ENCODE data around the gene DOCK2. TPM values are rescaled to one million over a fixed set of nuclear protein-coding genes. Genes with fewer than 3 reads are reported as not detected.
"Not testable (repeated sequence)": the region's sequence is repeated elsewhere in the genome, so short reads cannot be mapped to it uniquely, and the experiment has no call there.

The DOCK2 gene
- total RNA-seq, 2 experiments from 2014 or later = 266 to 275 TPM

DNA sequence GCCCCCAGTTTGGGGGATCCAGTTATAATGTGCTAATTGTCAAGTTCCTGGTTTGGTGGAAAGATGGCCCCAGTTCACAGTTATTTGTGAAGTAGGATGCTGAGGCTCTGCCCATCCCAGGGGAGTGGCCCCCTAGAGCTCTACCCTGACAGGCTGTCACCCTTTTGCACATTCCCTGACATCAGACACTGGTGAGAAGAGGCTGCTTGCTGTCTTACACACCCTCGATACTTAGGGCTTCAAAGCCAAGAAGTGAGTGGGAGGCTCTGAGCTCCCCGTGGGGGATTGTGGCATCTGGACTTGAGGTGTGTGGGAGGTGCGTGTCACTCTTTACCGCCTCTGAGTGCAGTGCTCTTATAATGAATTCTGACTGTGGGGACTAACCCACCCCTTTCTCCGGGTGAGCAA is 168.5 kb downstream of the DOCK2 start:
- POLR2A ChIA-PET = no interaction called here
- Mint-ChIP-seq H3K27ac (no peak overlapping the region), H3K9me3 (no peaks in the 10 kb centered on the region), H3K4me1 (peaks cover 19% of the 10 kb centered on the region), H3K27me3 (no peaks in the 10 kb centered on the region), H3K36me3 (peaks cover 43% of the 10 kb centered on the region), H3K4me3 (no peak overlapping the region)
- ATAC-seq (ENCODE audit: low read depth) (peak; percentile 66), DNase-seq (no peak)

DNA sequence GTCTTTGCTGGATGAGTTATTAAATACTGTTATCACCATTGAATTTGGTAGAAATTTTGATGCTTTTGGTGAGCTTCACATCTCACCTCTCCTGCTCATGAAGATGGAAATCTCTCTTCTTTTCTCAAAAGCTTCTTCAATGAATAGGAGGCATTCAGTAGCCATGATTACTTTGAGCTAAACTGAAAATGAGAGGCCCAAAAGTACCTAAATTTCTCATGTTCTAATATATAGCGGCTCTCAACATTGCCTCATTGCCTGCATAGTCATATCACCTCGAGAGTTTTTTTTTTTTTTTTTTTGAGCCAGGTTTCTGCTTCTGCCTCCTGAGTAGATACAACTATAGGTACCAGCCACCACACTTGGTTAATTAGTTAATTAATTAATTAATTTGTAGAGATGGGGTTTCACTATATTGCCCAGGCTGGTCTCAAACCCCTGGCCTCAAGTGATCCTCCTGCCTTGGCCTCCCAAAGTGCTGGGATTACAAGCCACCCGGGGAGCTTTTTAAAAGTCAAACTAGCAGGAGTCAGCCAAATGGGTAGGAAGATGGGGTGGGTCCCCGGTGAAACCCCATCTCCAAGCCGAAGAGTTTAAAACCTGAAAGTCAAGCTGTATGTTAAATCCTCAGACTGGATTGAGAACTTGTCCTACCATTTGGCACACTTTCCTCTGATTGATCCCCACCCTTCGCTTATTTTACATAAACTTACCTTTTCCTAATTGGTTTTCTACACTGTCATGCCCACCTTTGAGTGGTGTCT is 169.0 kb downstream of the DOCK2 start:
- POLR2A ChIA-PET = interaction anchor here (0.7 kb wide), 1 partner anchor 1340 kb away, joined by 4 read pairs; no protein-coding TSS in a partner anchor
- Mint-ChIP-seq H3K4me3 (no peak overlapping the region), H3K9me3 (no peaks in the 10 kb centered on the region), H3K4me1 (peaks cover 17% of the 10 kb centered on the region), H3K36me3 (peaks cover 45% of the 10 kb centered on the region), H3K27me3 (no peaks in the 10 kb centered on the region), H3K27ac (no peak overlapping the region)
- ATAC-seq (ENCODE audit: low read depth) (no peak), DNase-seq (no peak)

DNA sequence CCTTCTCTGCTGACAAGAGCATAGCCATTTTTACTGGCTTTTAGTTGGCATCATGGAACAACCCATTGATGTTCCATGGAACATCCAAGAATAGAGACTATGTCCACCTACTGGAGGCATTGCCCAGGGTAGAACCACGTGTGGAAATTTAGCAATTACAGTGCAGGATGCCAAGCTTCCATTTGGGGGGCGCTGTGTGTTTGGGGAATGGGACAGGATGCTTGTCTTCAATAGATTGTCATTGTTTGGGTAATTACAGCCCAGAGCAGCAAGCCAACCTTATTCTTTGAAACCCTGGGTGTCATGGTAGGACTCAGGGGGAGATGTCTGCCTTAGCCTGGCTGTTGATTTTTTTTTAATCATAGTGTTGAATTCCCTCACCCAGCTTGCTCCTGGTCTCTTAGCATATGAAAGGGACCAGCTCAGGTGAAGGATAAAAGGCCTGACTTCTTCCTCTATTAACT is 171.1 kb downstream of the DOCK2 start:
- H3K4me3 Mint-ChIP-seq = no peak overlapping the region
- ATAC-seq (ENCODE audit: low read depth) = no peak
- H3K27me3 Mint-ChIP-seq = no peaks in the 10 kb centered on the region
- no peak overlapping the region for H3K27ac Mint-ChIP-seq
- DNase-seq = no peak
- H3K4me1 Mint-ChIP-seq = peaks cover 16% of the 10 kb centered on the region
- H3K36me3 Mint-ChIP-seq = peaks cover 46% of the 10 kb centered on the region
- POLR2A ChIA-PET = no interaction called here
- no peaks in the 10 kb centered on the region for H3K9me3 Mint-ChIP-seq

DNA sequence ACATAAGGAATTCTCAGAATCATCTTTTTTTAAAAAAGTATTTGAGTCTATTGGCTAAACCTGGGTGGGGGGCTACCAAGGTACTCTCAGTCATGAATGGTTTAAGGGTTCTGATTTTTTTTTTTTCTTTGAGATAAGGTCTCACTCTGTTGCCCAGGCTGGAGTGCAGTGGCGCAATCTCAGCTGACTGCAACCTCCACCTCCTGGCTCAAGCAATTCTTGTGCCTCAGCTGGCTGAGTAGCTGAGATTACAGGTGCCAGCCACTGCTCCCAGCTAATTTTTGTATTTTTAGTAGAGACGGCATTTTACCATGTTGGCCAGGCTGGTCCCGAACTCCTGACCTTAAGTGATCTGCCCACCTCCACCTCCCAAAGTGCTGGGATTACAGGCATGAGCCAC is 171.8 kb downstream of the DOCK2 start:
- ATAC-seq (ENCODE audit: low read depth); POLR2A ChIA-PET; H3K27me3 Mint-ChIP-seq; H3K27ac Mint-ChIP-seq; DNase-seq; H3K9me3 Mint-ChIP-seq; H3K4me3 Mint-ChIP-seq: not testable (repeated sequence)
- Mint-ChIP-seq H3K4me1 (peaks cover 14% of the 10 kb centered on the region), H3K36me3 (peaks cover 46% of the 10 kb centered on the region)

DNA sequence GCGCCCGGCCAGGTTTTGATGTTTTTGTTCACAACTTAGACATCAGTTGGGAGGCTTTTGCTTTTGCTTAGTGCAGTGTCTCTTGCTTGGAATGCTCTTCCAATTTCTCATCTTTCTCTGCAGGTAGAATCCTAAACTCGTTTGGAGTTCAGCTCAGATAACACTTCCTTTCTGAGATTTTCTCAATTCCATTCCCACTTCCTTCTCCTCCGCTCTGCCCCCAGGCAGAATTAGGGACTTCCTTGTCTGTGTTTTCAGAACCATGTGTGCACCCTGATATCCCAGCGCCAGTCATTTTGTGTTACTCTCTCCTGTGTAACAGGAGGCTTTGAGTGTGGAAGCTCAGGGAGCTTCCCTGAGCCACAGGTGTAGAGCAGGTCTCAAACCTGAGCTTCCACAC is 172.2 kb downstream of the DOCK2 start:
- DNase-seq (no peak), ATAC-seq (ENCODE audit: low read depth) (no peak)
- H3K27ac Mint-ChIP-seq = no peak overlapping the region
- no peaks in the 10 kb centered on the region for H3K27me3 Mint-ChIP-seq
- POLR2A ChIA-PET = no interaction called here
- H3K4me1 Mint-ChIP-seq = peaks cover 14% of the 10 kb centered on the region
- no peak overlapping the region for H3K4me3 Mint-ChIP-seq
- H3K9me3 Mint-ChIP-seq = no peaks in the 10 kb centered on the region
- H3K36me3 Mint-ChIP-seq = peaks cover 46% of the 10 kb centered on the region

DNA sequence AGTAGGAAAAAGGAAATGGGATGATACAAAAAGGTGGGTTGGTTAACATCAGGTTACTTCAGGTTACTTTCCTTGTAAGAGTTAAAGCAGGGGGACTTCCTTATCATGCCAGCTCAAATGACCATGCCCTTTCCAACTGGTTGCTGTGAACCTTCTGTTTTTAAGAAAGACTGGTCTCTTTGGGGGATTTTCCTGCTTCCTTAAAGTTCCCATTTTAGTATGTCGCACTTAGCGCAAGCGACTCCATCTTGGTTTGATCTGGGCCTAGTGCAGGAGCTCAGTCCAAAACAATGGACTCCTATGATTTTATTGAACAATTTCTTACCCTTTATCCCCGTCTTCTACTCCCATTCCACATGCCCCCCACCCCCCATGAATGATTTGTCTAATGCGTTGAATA is 173.4 kb downstream of the DOCK2 start:
- DNase-seq (no peak), ATAC-seq (ENCODE audit: low read depth) (no peak)
- Mint-ChIP-seq H3K4me1 (peaks cover 3% of the 10 kb centered on the region), H3K9me3 (no peaks in the 10 kb centered on the region), H3K36me3 (peaks cover 41% of the 10 kb centered on the region), H3K27ac (no peak overlapping the region), H3K27me3 (no peaks in the 10 kb centered on the region), H3K4me3 (no peak overlapping the region)
- POLR2A ChIA-PET = no interaction called here

DNA sequence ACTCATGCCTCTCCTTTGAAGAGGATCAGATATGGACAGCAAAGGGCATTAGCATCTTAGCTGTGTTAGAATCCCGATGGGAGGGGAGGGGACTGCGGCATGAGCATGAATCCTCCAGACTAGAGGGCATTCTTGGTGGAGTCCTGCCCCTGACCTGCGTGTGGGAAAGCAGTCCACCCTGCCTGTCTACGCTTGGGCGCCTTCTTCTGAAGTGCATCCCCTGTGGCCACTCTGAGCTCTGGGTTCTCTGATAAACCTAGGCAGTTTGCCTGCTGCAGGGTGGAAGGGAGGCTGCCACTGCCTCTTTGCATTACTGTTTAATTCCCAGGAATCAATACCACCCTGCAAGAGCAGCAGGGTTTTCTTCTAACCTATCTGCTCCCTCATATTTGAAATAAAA is 173.9 kb downstream of the DOCK2 start:
- Mint-ChIP-seq H3K4me3 (no peak overlapping the region), H3K36me3 (peaks cover 40% of the 10 kb centered on the region), H3K9me3 (no peaks in the 10 kb centered on the region), H3K27me3 (no peaks in the 10 kb centered on the region), H3K4me1 (peaks cover under 1% of the 10 kb centered on the region), H3K27ac (no peak overlapping the region)
- POLR2A ChIA-PET = no interaction called here
- no peak for ATAC-seq (ENCODE audit: low read depth)
- DNase-seq = no peak

DNA sequence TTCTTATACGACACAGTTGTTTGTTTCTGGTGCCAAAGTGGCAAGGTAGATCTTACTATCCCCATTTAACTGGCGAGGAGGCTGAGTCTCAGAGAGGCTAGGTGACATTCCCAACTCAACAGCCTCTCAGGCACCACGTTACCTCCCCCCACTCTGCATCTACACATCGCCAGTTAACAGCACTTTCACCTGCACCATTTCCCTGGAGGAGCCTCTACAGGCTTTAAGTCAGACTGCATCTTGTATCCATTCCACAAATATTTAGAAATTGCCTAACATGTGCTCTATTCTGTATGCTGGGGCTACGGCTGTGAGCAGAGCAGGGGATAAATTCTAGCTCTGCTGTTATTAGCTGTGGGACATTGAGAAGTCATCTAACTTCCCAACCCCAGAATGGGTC is 174.6 kb downstream of the DOCK2 start:
- no peak overlapping the region for H3K27ac Mint-ChIP-seq
- H3K36me3 Mint-ChIP-seq = peaks cover 43% of the 10 kb centered on the region
- no peak for DNase-seq
- no peaks in the 10 kb centered on the region for H3K27me3 Mint-ChIP-seq
- POLR2A ChIA-PET = no interaction called here
- no peak overlapping the region for H3K4me3 Mint-ChIP-seq
- H3K9me3 Mint-ChIP-seq = no peaks in the 10 kb centered on the region
- peaks cover 2% of the 10 kb centered on the region for H3K4me1 Mint-ChIP-seq
- ATAC-seq (ENCODE audit: low read depth) = no peak

DNA sequence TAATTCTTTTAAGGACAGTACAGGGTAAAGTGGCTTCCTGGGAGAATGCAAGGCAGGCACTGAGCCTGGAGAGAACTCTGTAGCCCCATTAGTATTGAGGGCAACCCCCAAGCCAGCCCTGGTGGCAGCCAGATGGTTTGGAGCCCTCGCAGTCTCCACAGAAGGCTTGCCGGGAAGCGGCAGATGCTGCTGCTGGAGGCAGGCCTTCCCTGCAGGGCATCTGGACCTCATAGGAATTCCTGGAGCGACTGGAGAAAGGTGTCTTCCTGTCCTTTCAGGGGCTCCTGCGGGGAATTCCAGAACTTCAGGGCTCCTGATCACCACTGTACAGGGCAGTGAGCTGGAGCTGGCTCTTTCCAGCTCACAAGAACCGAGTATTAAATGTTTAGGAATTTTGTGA is 175.7 kb downstream of the DOCK2 start:
- no peak for ATAC-seq (ENCODE audit: low read depth)
- Mint-ChIP-seq H3K4me1 (peaks cover 2% of the 10 kb centered on the region), H3K27ac (no peak overlapping the region)

DNA sequence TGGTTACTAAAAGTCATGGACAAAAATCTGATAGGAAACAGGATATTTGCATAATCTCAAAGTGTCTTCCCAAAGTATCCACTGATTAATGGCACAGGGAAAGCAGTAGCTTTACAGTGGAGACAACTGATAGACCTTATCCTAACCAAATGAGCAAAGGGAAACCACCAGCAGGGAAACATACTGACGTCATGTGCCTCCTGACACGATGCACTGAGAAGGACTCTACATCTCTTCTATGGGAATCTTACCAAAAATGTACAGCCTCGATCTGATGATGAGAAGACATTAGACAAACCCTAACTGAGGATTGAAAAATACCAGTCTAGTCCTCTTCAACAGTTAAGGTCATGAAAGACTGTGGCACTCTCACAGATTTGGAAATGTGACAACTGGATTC is 177.0 kb downstream of the DOCK2 start:
- POLR2A ChIA-PET = no interaction called here
- Mint-ChIP-seq H3K9me3 (no peaks in the 10 kb centered on the region), H3K36me3 (peaks cover 66% of the 10 kb centered on the region), H3K27me3 (no peaks in the 10 kb centered on the region), H3K27ac (no peak overlapping the region), H3K4me1 (peaks cover 2% of the 10 kb centered on the region), H3K4me3 (no peak overlapping the region)
- no peak for ATAC-seq (ENCODE audit: low read depth)
- DNase-seq = no peak

More for the DNA sequence above, 175.7 kb downstream of the DOCK2 start:
- Mint-ChIP-seq H3K27me3 (no peaks in the 10 kb centered on the region), H3K9me3 (no peaks in the 10 kb centered on the region), H3K4me3 (no peak overlapping the region), H3K36me3 (peaks cover 54% of the 10 kb centered on the region)
- POLR2A ChIA-PET = no interaction called here
- no peak for DNase-seq

DNA sequence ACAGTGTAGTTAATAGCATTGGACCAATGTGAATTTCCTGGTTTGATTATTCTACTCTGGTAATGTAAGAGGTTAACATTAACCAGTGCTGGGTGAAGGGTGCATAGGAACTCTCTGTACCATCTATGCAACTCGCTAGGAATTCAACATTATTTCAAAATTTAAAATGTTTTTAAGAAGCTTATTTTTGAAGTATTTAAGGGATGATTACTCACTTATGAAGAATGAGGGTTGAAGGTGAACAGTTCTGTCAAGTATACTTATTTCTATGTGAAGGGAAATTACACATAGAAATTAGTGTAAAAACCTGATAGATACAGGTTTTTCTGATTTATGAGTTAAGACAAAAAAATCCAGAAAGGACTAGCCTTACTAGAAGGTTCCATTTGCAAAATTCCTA is 177.4 kb downstream of the DOCK2 start:
- H3K4me1 Mint-ChIP-seq = peaks cover 2% of the 10 kb centered on the region
- ATAC-seq (ENCODE audit: low read depth) = no peak
- H3K4me3 Mint-ChIP-seq = no peak overlapping the region
- H3K27ac Mint-ChIP-seq = no peak overlapping the region
- H3K9me3 Mint-ChIP-seq = no peaks in the 10 kb centered on the region
- no peaks in the 10 kb centered on the region for H3K27me3 Mint-ChIP-seq
- H3K36me3 Mint-ChIP-seq = peaks cover 71% of the 10 kb centered on the region
- DNase-seq = no peak
- POLR2A ChIA-PET = no interaction called here

DNA sequence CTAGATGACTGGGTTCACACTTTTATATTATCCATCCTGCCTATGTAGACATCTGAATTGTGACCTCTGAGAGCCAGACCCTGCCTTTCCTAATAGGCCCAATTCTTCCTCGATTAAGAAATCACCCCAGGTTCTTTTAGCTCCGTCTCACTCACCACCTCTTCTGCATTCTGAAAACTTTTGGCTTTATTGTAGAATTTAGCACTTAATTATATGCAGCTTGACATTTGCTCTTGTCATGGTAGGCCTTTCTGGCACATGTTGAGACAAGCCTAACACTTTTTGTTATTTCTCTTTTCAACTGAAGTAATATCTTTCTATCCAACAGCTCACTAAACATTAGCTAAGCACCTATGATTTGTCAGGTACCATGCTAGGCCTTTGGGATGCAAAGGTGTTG is 180.0 kb downstream of the DOCK2 start:
- peaks cover 73% of the 10 kb centered on the region for H3K36me3 Mint-ChIP-seq
- H3K9me3 Mint-ChIP-seq = no peaks in the 10 kb centered on the region
- H3K4me1 Mint-ChIP-seq = peaks cover 2% of the 10 kb centered on the region
- ATAC-seq (ENCODE audit: low read depth) (no peak), DNase-seq (no peak)
- no peak overlapping the region for H3K4me3 Mint-ChIP-seq
- no peaks in the 10 kb centered on the region for H3K27me3 Mint-ChIP-seq
- H3K27ac Mint-ChIP-seq = no peak overlapping the region
- POLR2A ChIA-PET = no interaction called here

DNA sequence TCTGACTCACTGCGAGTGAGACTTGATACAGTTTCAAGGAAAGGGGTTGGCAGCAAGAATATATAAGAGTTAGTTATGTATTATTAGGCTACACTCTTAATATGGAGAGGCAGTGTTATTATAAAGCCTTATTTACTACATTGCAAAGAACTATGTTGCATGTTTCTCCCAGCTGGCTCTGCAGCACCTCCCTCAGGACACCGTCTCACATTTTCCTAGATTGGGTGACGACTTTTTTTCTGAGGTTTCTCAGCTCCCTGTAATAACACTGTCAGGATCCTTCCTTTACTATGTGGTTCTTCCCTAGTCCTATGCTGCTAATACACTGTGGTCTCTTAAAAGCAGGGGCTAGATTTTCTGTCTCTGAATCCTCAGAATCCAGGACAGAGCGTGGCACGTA is 189.5 kb downstream of the DOCK2 start:
- H3K4me1 Mint-ChIP-seq = no peaks in the 10 kb centered on the region
- H3K36me3 Mint-ChIP-seq = peaks cover 31% of the 10 kb centered on the region
- peaks cover 2% of the 10 kb centered on the region for H3K9me3 Mint-ChIP-seq
- H3K27me3 Mint-ChIP-seq = no peaks in the 10 kb centered on the region
- POLR2A ChIA-PET = no interaction called here
- no peak overlapping the region for H3K27ac Mint-ChIP-seq
- ATAC-seq (ENCODE audit: low read depth) (no peak), DNase-seq (no peak)
- H3K4me3 Mint-ChIP-seq = no peak overlapping the region

DNA sequence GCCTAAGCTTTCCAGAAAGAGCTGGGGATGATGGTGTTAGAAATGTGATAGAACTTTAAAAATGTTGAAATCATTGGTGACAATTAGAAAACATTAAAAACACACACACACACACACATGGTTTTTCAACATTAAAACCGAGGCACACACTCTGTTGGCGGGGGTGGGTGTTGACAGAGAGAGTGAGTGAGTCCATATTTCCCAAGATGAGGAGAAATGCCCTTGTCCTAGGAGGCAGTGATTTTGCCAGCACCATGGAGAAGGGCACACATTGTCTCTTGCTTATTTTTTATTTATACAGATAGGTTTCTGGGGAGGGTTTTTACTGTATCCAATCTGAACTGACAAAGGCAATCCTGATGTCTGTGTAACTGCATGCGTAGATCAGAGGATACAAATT is 190.7 kb downstream of the DOCK2 start:
- peaks cover 2% of the 10 kb centered on the region for H3K9me3 Mint-ChIP-seq
- H3K27ac Mint-ChIP-seq = no peak overlapping the region
- DNase-seq (no peak), ATAC-seq (ENCODE audit: low read depth) (no peak)
- no peak overlapping the region for H3K4me3 Mint-ChIP-seq
- H3K4me1 Mint-ChIP-seq = peaks cover 2% of the 10 kb centered on the region
- peaks cover 32% of the 10 kb centered on the region for H3K36me3 Mint-ChIP-seq
- H3K27me3 Mint-ChIP-seq = no peaks in the 10 kb centered on the region
- POLR2A ChIA-PET = no interaction called here

Measured in activated naive CD8-positive, alpha-beta T cell treated with anti-CD3 and anti-CD28 coated beads, Interleukin-2, amount 10 ng/mL, durations not matched to agents 7 days and 5 days (primary cell).